ENCODE results near the gene USHBP1.

USHBP1 gene

DNA sequence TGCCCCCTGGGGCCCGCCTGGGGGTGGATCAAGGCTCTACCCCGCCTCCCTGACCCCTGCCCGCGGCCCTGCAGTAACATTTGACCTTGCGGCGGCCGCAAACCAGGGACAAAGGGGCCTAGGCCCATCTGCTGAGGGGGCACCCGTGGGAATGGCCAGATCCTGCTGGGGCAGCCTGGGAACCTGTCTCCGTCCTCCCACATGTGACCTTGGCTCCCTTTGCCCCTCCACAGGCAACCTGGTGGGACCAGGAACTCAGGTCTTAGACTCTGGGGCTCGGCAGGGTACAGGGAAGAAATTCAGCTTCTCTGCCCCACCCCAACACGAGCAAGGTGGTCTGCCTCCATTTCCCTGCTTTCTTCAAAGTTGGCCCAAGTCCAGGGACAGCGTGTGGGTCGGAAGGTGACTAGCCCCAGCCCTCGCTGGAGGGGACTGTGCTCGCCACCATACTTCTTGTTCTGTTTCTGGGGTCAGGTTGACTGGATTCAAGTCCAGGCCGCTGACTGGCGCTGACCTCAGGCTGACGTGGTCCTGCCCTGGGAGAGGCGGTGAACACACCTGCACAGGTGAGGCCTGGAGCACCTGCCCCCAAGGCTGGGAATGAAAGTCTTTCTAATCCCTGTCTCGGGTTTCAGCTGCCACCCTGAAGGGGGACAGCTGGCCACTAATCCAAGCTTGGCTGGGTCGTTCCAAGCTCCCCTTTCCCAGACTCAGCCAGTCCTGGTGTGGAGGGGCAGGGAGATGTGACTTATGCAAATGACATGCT is 16.4 kb downstream of the USHBP1 start:
- DNase-seq (ENCODE audit: low spot score): no peak
- TF ChIP-seq, protein P1, sequence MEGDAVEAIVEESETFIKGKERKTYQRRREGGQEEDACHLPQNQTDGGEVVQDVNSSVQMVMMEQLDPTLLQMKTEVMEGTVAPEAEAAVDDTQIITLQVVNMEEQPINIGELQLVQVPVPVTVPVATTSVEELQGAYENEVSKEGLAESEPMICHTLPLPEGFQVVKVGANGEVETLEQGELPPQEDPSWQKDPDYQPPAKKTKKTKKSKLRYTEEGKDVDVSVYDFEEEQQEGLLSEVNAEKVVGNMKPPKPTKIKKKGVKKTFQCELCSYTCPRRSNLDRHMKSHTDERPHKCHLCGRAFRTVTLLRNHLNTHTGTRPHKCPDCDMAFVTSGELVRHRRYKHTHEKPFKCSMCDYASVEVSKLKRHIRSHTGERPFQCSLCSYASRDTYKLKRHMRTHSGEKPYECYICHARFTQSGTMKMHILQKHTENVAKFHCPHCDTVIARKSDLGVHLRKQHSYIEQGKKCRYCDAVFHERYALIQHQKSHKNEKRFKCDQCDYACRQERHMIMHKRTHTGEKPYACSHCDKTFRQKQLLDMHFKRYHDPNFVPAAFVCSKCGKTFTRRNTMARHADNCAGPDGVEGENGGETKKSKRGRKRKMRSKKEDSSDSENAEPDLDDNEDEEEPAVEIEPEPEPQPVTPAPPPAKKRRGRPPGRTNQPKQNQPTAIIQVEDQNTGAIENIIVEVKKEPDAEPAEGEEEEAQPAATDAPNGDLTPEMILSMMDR (IDR thresholded peaks at IDR 0.05; ENCODE audit: extremely low read depth, missing control alignments): no peak

- TF ChIP-seq, protein P1 (IDR thresholded peaks at IDR 0.05; ENCODE audit: extremely low read depth, missing control alignments): no peak
- no peak for DNase-seq (ENCODE audit: low spot score)
These were observed 17.7 kb downstream of the USHBP1 start for GRCh38 chr19:17246681-17247425.

DNA sequence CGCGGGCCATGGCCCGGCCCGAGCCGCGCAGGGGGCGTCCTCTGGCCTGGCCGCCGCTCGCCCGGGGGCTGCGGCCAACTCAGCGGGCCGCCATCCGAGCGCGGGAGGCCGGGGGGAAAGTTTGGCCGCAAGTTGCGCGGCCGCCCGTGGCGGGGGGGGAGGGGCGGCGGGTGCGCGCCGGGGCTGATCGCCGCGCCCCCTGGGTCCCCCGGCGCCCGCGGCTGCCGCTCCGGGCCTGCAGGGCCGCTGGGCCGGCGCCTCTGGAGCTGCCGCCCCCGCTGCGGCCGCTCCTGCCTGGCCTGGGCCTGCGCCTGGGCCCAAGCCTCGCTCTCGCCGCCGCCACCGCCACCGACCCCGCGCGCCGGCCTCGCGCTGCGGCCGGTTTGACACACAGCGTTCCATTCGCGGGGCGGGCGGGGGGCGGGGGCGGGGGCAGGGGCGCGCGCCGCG is 19.0 kb downstream of the USHBP1 start, which contains the start of gene NR2F6:
TSS of gene NR2F6 (minus strand) at position 385 of the 450 bp plus-strand sequence. CDS start 699 bp downstream, outside the sequence.
- DNase-seq (ENCODE audit: low spot score): no peak
- TF ChIP-seq, protein P1 (IDR thresholded peaks at IDR 0.05; ENCODE audit: extremely low read depth, missing control alignments): no peak

GRCh38 chr19:17244618-17245534 is 19.7 kb downstream of the USHBP1 start:
- TF ChIP-seq, protein P1 (IDR thresholded peaks at IDR 0.05; ENCODE audit: extremely low read depth, missing control alignments): no peak
- DNase-seq (ENCODE audit: low spot score): no peak

DNA sequence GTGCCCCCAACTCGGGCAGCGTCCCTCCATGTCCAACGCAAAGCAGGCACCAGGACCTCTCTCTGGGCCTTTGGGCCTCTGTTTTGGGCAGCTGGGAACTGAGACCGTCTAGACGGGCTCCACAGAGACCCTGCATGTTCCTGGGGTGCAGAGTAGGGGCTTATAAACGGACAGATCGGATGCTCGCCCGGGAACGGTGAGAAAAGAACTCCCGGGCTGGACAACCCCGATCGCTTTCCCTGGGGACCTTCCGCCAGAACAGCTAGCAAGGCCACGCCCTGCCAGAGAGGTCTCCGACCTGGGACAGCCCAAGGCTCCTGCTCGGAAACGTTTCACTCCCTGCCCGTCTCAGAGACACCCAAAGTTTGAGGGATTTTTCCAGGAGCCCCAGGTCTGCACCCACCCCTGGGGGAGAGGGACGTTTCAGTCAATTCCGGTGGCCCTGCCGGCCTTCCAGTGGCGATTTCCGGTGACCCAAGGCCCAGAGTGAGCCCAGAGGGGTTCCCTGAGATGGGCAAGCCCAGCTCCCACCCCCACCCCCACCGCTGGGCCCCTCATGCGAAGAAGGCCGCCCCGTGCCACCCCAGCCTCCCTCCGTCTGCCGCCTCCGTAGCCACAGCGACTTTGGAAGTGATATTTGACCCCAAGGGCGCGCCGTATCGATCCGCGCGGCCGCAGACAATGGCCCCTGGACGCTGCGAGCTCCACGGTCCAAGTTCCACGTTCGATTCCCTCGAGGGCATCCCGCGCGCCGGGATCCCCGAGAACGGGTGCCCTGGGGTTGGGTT is 20.5 kb downstream of the USHBP1 start:
- no peak for DNase-seq (ENCODE audit: low spot score)
- TF ChIP-seq, protein P1 (IDR thresholded peaks at IDR 0.05; ENCODE audit: extremely low read depth, missing control alignments): no peak

- TF ChIP-seq, protein P1 (IDR thresholded peaks at IDR 0.05; ENCODE audit: extremely low read depth, missing control alignments): no peak
- DNase-seq (ENCODE audit: low spot score): no peak
These were observed 21.2 kb downstream of the USHBP1 start for GRCh38 chr19:17243211-17243829.

Data from GM20000 (cell line).